Measurements from ENCODE around the gene SMIM43. TPM values are rescaled to one million over a fixed set of nuclear protein-coding genes. Genes with fewer than 3 reads are reported as not detected.

The SMIM43 gene
- total and polyA plus RNA-seq, 2 experiments from 2014 or later = not detected

GRCh38 chr4:121789455-121789854, 24.5 kb upstream of the SMIM43 start:
- no peak overlapping the region for H3K27ac ChIP-seq
- no peak overlapping the region for H3K4me3 ChIP-seq
- H3K36me3 ChIP-seq = no peaks in the 10 kb centered on the region
- no peak for TF ChIP-seq CTCF (IDR thresholded peaks at IDR 0.05; ENCODE audit: low read depth, low read length)
- no peaks in the 10 kb centered on the region for H3K9me3 ChIP-seq (ENCODE audit: low read depth)
- peaks cover 9% of the 10 kb centered on the region for H3K27me3 ChIP-seq
- no peak for DNase-seq (ENCODE audit: low read depth in 1 of 2, low spot score in 1 of 2)
- no peaks in the 10 kb centered on the region for H3K4me1 ChIP-seq (ENCODE audit: low read depth)

GRCh38 chr4:121788896-121789295, 23.9 kb upstream of the SMIM43 start:
- no peaks in the 10 kb centered on the region for H3K4me1 ChIP-seq (ENCODE audit: low read depth)
- no peaks in the 10 kb centered on the region for H3K9me3 ChIP-seq (ENCODE audit: low read depth)
- peaks cover 9% of the 10 kb centered on the region for H3K27me3 ChIP-seq
- DNase-seq (ENCODE audit: low read depth in 1 of 2, low spot score in 1 of 2) = no peak
- no peak overlapping the region for H3K4me3 ChIP-seq
- TF ChIP-seq CTCF (IDR thresholded peaks at IDR 0.05; ENCODE audit: low read depth, low read length) = no peak
- no peak overlapping the region for H3K27ac ChIP-seq
- no peaks in the 10 kb centered on the region for H3K36me3 ChIP-seq

- no peak for DNase-seq (ENCODE audit: low read depth in 1 of 2, low spot score in 1 of 2)
- TF ChIP-seq CTCF (IDR thresholded peaks at IDR 0.05; ENCODE audit: low read depth, low read length) = no peak
- Histone ChIP-seq H3K27ac (no peak overlapping the region), H3K4me1 (ENCODE audit: low read depth) (no peaks in the 10 kb centered on the region), H3K36me3 (no peaks in the 10 kb centered on the region), H3K27me3 (peaks cover 12% of the 10 kb centered on the region), H3K4me3 (no peak overlapping the region), H3K9me3 (ENCODE audit: low read depth) (no peaks in the 10 kb centered on the region)
These were observed 21.3 kb upstream of the SMIM43 start for GRCh38 chr4:121786221-121786620.

- H3K4me3 ChIP-seq = no peak overlapping the region
- TF ChIP-seq CTCF (IDR thresholded peaks at IDR 0.05; ENCODE audit: low read depth, low read length) = no peak
These were observed 20.5 kb upstream of the SMIM43 start for GRCh38 chr4:121785479-121785878.

GRCh38 chr4:121784975-121785374, 20.0 kb upstream of the SMIM43 start:
- Histone ChIP-seq H3K4me3 (no peak overlapping the region), H3K27me3 (peaks cover 11% of the 10 kb centered on the region), H3K4me1 (ENCODE audit: low read depth) (no peaks in the 10 kb centered on the region), H3K9me3 (ENCODE audit: low read depth) (no peaks in the 10 kb centered on the region), H3K36me3 (no peaks in the 10 kb centered on the region), H3K27ac (no peak overlapping the region)
- DNase-seq (ENCODE audit: low read depth in 1 of 2, low spot score in 1 of 2) = peak in 1 of 2 donors; percentile 98
- no peak for TF ChIP-seq CTCF (IDR thresholded peaks at IDR 0.05; ENCODE audit: low read depth, low read length)

More at GRCh38 chr4:121785479-121785878, 20.5 kb upstream of the SMIM43 start:
- H3K27ac ChIP-seq = no peak overlapping the region
- peak in 1 of 2 donors; percentile 74 for DNase-seq (ENCODE audit: low read depth in 1 of 2, low spot score in 1 of 2)
- H3K36me3 ChIP-seq = no peaks in the 10 kb centered on the region
- H3K27me3 ChIP-seq = peaks cover 12% of the 10 kb centered on the region
- H3K9me3 ChIP-seq (ENCODE audit: low read depth) = no peaks in the 10 kb centered on the region
- no peaks in the 10 kb centered on the region for H3K4me1 ChIP-seq (ENCODE audit: low read depth)

GRCh38 chr4:121784401-121784800, 19.4 kb upstream of the SMIM43 start:
- H3K4me3 ChIP-seq = no peak overlapping the region
- no peak for TF ChIP-seq CTCF (IDR thresholded peaks at IDR 0.05; ENCODE audit: low read depth, low read length)
- no peak for DNase-seq (ENCODE audit: low read depth in 1 of 2, low spot score in 1 of 2)
- H3K9me3 ChIP-seq (ENCODE audit: low read depth) = no peaks in the 10 kb centered on the region
- H3K36me3 ChIP-seq = no peaks in the 10 kb centered on the region
- no peaks in the 10 kb centered on the region for H3K4me1 ChIP-seq (ENCODE audit: low read depth)
- H3K27ac ChIP-seq = no peak overlapping the region
- peaks cover 5% of the 10 kb centered on the region for H3K27me3 ChIP-seq

Data from cardiac muscle cell (in vitro differentiated cells and primary cell).